Thoracic aorta (tissue), 2 donors: Measurements from ENCODE around the gene SPATA6L. TPM values are rescaled to one million over a fixed set of nuclear protein-coding genes. Genes with fewer than 3 reads are reported as not detected.

Source experiments
- ATAC-seq: fragments of 150-250 bp; one replicate; pipeline ENCODE4 v1.8.0; 2017; ENCODE audit warnings: low read depth; ENCODE audit not compliant: insufficient number of reproducible peaks, low FRiP score
- DNase-seq: peaks from one replicate; pipeline ENCODE4 v3.0.0-alpha.2; 2020; ENCODE audit warnings: low spot score
- H3K27ac ChIP-seq, 2 donors: fragments of 200-600 bp; sonication (generic); 1 replicate in 1 of 2; 2 replicates in 1 of 2; pipeline ENCODE4 v1.5.1; 2016; ENCODE audit warnings: mild to moderate bottlenecking in 2 of 2, moderate library complexity in 2 of 2
- H3K27me3 ChIP-seq: fragments of 200-600 bp; sonication (generic); replicated peaks from 2 replicates; pipeline ENCODE4 v1.6.0; 2016; ENCODE audit warnings: mild to moderate bottlenecking; ENCODE audit not compliant: insufficient read depth
- H3K36me3 ChIP-seq: fragments of 200-600 bp; sonication (generic); one replicate; pipeline ENCODE4 v1.5.1; 2016
- H3K4me1 ChIP-seq, 2 donors: fragments of 200-600 bp; sonication (generic); 1 replicate in 1 of 2; 2 replicates in 1 of 2; pipeline versions ENCODE4 v1.5.1 to v1.6.0; 2016; ENCODE audit warnings: low read depth in 2 of 2, mild to moderate bottlenecking in 1 of 2; ENCODE audit not compliant: control insufficient read depth in 1 of 2
- H3K4me3 ChIP-seq: fragments of 200-600 bp; sonication (generic); 2 replicates; pipeline ENCODE4 v1.5.1; 2016; ENCODE audit warnings: mild to moderate bottlenecking
- H3K9me3 ChIP-seq: fragments of 200-600 bp; sonication (generic); 2 replicates; pipeline ENCODE4 v1.5.1; 2016
- total RNA-seq, 2 donors: library from RNA; depleted of rRNA; stranded (reverse); fragments of >200 nt; gene quantifications; one replicate each; pipeline versions ENCODE4 v1.1.0 to v1.2.3, GENCODE V29; 2016
- TF ChIP-seq, protein P1 (sequence below): fragments of 200-600 bp; sonication (generic); IDR thresholded peaks from one replicate; pipeline ENCODE4 v1.5.1; 2019; ENCODE audit warnings: antibody characterized with exemption

Gene SPATA6L
- total RNA-seq, 2 donors from 2014 or later, result 1.8 to 2.4 TPM

DNA sequence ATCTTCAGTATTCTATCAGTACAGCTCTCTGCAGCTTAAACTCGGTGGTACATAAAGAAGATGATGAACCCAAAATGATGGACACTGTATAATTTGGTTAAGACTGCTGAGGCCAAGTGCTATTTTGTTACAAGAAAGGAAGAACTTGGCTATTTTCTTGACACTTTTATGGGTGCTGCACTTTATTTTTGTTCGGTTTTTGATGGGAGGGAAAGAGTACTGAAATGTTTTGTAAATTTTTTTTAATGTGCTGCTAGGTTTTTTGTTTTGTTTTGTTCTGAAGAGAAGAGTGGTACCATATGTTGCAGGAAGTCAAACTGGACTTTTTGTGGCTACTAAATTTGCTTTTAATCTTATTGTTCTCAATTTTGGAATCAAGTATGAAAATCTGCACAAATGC is 39.7 kb upstream of the SPATA6L start:
- DNase-seq (no peak), ATAC-seq (no peak)
- no peaks in the 10 kb centered on the region for H3K9me3 ChIP-seq
- no peaks in the 10 kb centered on the region for H3K27me3 ChIP-seq
- H3K4me3 ChIP-seq, result no peak overlapping the region
- H3K4me1 ChIP-seq, result no peaks in the 10 kb centered on the region
- TF ChIP-seq, protein P1, sequence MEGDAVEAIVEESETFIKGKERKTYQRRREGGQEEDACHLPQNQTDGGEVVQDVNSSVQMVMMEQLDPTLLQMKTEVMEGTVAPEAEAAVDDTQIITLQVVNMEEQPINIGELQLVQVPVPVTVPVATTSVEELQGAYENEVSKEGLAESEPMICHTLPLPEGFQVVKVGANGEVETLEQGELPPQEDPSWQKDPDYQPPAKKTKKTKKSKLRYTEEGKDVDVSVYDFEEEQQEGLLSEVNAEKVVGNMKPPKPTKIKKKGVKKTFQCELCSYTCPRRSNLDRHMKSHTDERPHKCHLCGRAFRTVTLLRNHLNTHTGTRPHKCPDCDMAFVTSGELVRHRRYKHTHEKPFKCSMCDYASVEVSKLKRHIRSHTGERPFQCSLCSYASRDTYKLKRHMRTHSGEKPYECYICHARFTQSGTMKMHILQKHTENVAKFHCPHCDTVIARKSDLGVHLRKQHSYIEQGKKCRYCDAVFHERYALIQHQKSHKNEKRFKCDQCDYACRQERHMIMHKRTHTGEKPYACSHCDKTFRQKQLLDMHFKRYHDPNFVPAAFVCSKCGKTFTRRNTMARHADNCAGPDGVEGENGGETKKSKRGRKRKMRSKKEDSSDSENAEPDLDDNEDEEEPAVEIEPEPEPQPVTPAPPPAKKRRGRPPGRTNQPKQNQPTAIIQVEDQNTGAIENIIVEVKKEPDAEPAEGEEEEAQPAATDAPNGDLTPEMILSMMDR, result no peak
- peaks cover 21% of the 10 kb centered on the region for H3K36me3 ChIP-seq
- no peak overlapping the region for H3K27ac ChIP-seq

DNA sequence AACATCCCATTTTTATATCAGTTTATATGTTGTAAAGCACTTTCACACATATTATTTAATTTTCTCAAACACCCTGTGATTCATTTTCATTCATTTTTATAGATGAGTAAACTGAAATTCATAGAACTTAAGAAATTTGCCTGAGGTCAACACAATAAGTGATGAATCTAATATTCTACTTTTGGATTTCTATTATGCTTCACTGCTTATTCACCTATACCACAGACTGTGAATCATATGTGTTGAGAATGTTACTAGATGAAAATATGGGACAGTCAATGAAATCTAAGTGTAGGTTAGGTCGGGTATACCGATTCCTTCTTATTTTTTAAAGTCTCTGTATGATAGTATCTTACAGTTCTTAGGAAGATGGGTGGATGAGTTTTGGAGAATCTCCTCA is 37.8 kb upstream of the SPATA6L start:
- Histone ChIP-seq H3K27me3 (no peaks in the 10 kb centered on the region), H3K36me3 (peaks cover 19% of the 10 kb centered on the region), H3K4me3 (no peak overlapping the region), H3K27ac (no peak overlapping the region), H3K4me1 (no peaks in the 10 kb centered on the region), H3K9me3 (no peaks in the 10 kb centered on the region)
- DNase-seq (no peak), ATAC-seq (no peak)
- TF ChIP-seq, protein P1, result no peak

DNA sequence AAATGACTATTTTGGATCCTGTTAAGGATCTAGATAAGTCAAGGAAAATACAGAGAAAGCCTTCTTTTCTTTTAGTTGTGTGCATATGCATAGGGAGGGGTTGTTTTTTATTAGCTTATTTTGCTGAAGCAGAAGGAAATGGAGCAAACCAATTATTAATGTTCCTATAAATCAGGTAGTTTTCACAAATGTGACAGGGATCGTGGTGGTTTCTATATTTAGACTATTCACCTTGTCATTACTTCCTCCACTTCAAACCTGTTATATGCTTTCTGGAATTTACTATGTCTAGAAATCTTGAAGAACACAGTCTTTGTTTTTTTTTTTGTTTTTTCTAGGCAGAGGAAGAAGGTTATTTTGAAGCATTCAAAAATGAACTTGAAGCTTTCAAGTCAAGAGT is 35.2 kb upstream of the SPATA6L start:
- Histone ChIP-seq H3K27ac (no peak overlapping the region), H3K36me3 (peaks cover 26% of the 10 kb centered on the region), H3K27me3 (no peaks in the 10 kb centered on the region), H3K4me1 (no peaks in the 10 kb centered on the region), H3K9me3 (no peaks in the 10 kb centered on the region), H3K4me3 (no peak overlapping the region)
- ATAC-seq, result no peak
- no peak for DNase-seq
- TF ChIP-seq, protein P1, result no peak

DNA sequence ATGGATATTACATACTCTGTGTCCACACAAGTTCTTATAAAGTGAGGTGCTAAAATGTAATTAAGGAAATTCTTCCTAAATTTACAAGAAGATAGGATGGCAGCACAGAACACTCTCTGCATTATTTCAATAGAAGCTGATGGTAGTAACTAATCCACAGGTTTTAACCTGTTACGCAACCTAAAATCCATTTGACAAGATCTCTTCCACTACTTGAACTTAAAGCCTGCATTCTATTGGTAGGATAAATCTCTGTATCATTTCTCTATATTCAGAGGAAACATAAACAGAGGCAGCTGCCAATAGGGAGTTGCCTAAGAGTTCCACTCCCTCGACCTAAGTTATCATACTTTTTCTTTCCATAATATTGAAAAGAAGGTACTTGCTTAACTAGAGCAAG is 34.7 kb upstream of the SPATA6L start:
- no peaks in the 10 kb centered on the region for H3K9me3 ChIP-seq
- no peaks in the 10 kb centered on the region for H3K4me1 ChIP-seq
- peaks cover 26% of the 10 kb centered on the region for H3K36me3 ChIP-seq
- ATAC-seq (no peak), DNase-seq (no peak)
- no peak overlapping the region for H3K4me3 ChIP-seq
- TF ChIP-seq, protein P1, result no peak
- no peak overlapping the region for H3K27ac ChIP-seq
- H3K27me3 ChIP-seq, result no peaks in the 10 kb centered on the region

DNA sequence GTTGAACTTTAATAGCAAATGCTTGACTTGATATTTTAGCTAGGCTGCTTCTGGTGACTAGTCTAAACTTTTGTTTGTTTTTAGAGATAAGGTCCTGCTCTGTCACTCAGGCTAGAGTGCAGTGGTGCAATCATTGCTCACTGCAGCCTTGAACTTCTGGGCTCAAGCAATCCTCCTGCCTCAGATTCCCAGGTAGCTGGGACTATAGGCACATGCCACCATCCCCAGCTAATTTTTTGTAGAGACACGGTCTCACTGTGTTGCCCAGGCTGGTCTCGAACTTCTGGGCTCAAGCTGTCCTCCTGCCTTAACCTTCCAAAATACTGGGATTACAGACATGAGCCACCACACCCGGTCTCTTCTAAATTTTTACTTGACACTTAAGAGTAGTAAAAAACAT is 33.8 kb upstream of the SPATA6L start:
- TF ChIP-seq, protein P1, result no peak

More for the DNA sequence above, 33.8 kb upstream of the SPATA6L start:
- no peak overlapping the region for H3K27ac ChIP-seq
- no peak for DNase-seq
- no peak for ATAC-seq
- H3K9me3 ChIP-seq, result no peaks in the 10 kb centered on the region
- no peak overlapping the region for H3K4me3 ChIP-seq
- H3K36me3 ChIP-seq, result peaks cover 32% of the 10 kb centered on the region
- H3K4me1 ChIP-seq, result no peaks in the 10 kb centered on the region
- H3K27me3 ChIP-seq, result no peaks in the 10 kb centered on the region
